GM23338 (cell line): Measurements from ENCODE around the gene ORC4.

ENCODE experiments used
- CREB1 ChIP-seq: fragments of 250-450 bp; sonication (Bioruptor Pico); IDR thresholded peaks from 2 replicates; pipeline ENCODE4 v1.5.0; 2020; ENCODE audit warnings: low read depth, mild to moderate bottlenecking, moderate library complexity
- EZH2 ChIP-seq: fragments of 200-600 bp; sonication (generic); IDR thresholded peaks from one replicate; pipeline ENCODE4 v1.8.0; 2017; ENCODE audit warnings: antibody characterized with exemption, mild to moderate bottlenecking, low read depth; ENCODE audit not compliant: unreplicated experiment
- EZH2phosphoT487 ChIP-seq: fragments of 200-600 bp; sonication (generic); IDR thresholded peaks from one replicate; pipeline ENCODE4 v1.8.1; 2018; ENCODE audit warnings: antibody characterized with exemption; ENCODE audit not compliant: unreplicated experiment
- JUNB ChIP-seq: IDR thresholded peaks from one replicate; pipeline ENCODE4 v1.6.1; 2016; ENCODE audit warnings: antibody characterized with exemption; ENCODE audit not compliant: unreplicated experiment
- NANOG ChIP-seq: IDR thresholded peaks from 2 replicates; pipeline ENCODE4 v1.6.1; 2016; ENCODE audit warnings: antibody characterized with exemption, borderline replicate concordance
- POLR2AphosphoS5 ChIP-seq: IDR thresholded peaks from 2 replicates; pipeline ENCODE4 v1.6.1; 2016; ENCODE audit warnings: antibody characterized with exemption, low read depth
- STAT1 ChIP-seq: IDR thresholded peaks from one replicate; pipeline ENCODE4 v1.6.1; 2016; ENCODE audit warnings: antibody characterized with exemption; ENCODE audit not compliant: unreplicated experiment
- TF ChIP-seq, protein P1 (sequence below), 2 experiments: fragments of 200-600 bp in 1 of 2; sonication (generic) in 1 of 2; conservative IDR thresholded peaks; 2 replicates each; pipeline versions ENCODE4 v1.5.1 to v1.6.1; 2016 to 2017; ENCODE audit warnings: antibody characterized with exemption in 2 of 2, low read depth in 2 of 2, mild to moderate bottlenecking in 2 of 2, moderate library complexity in 1 of 2
- TF ChIP-seq, protein P2 (sequence below): IDR thresholded peaks from one replicate; pipeline ENCODE4 v1.6.1; 2018; ENCODE audit warnings: antibody characterized with exemption; ENCODE audit not compliant: unreplicated experiment
- TF ChIP-seq, protein P3 (sequence below): IDR thresholded peaks from 2 replicates; pipeline ENCODE4 v1.6.1; 2016; ENCODE audit warnings: antibody characterized with exemption

DNA sequence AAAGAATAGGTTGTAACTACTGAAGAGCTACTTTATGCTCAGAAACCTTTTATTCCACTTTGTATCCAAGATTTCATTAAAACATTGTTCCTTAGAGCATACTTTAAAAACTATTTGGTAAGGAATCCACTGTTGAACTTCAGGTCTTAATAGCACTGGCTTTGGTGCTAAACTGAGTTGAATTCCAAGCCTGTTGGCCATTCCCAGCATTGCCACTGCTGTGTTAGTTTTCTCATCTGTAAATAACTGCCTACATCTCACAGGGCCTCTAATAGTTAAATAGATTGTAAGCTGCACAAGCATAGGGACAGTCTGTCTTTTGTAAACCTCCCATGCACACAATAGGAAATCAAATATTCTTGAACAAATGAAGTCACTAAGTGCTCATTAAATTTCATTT lies 86.6 kb downstream of the ORC4 start:
- TF ChIP-seq, protein P1, sequence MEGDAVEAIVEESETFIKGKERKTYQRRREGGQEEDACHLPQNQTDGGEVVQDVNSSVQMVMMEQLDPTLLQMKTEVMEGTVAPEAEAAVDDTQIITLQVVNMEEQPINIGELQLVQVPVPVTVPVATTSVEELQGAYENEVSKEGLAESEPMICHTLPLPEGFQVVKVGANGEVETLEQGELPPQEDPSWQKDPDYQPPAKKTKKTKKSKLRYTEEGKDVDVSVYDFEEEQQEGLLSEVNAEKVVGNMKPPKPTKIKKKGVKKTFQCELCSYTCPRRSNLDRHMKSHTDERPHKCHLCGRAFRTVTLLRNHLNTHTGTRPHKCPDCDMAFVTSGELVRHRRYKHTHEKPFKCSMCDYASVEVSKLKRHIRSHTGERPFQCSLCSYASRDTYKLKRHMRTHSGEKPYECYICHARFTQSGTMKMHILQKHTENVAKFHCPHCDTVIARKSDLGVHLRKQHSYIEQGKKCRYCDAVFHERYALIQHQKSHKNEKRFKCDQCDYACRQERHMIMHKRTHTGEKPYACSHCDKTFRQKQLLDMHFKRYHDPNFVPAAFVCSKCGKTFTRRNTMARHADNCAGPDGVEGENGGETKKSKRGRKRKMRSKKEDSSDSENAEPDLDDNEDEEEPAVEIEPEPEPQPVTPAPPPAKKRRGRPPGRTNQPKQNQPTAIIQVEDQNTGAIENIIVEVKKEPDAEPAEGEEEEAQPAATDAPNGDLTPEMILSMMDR (conservative IDR thresholded peaks at IDR 0.05; ENCODE audit: low read depth in 2 of 2), result peak in 1 of 2 experiments; percentile 19; a peak in 2 of 4 replicates
- TF ChIP-seq CREB1 (no peak), POLR2AphosphoS5 (no peak), EZH2 (no peak), JUNB (no peak), EZH2phosphoT487 (no peak), NANOG (no peak), STAT1 (no peak)
- TF ChIP-seq, protein P2, sequence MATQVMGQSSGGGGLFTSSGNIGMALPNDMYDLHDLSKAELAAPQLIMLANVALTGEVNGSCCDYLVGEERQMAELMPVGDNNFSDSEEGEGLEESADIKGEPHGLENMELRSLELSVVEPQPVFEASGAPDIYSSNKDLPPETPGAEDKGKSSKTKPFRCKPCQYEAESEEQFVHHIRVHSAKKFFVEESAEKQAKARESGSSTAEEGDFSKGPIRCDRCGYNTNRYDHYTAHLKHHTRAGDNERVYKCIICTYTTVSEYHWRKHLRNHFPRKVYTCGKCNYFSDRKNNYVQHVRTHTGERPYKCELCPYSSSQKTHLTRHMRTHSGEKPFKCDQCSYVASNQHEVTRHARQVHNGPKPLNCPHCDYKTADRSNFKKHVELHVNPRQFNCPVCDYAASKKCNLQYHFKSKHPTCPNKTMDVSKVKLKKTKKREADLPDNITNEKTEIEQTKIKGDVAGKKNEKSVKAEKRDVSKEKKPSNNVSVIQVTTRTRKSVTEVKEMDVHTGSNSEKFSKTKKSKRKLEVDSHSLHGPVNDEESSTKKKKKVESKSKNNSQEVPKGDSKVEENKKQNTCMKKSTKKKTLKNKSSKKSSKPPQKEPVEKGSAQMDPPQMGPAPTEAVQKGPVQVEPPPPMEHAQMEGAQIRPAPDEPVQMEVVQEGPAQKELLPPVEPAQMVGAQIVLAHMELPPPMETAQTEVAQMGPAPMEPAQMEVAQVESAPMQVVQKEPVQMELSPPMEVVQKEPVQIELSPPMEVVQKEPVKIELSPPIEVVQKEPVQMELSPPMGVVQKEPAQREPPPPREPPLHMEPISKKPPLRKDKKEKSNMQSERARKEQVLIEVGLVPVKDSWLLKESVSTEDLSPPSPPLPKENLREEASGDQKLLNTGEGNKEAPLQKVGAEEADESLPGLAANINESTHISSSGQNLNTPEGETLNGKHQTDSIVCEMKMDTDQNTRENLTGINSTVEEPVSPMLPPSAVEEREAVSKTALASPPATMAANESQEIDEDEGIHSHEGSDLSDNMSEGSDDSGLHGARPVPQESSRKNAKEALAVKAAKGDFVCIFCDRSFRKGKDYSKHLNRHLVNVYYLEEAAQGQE, result no peak
- TF ChIP-seq, protein P3, sequence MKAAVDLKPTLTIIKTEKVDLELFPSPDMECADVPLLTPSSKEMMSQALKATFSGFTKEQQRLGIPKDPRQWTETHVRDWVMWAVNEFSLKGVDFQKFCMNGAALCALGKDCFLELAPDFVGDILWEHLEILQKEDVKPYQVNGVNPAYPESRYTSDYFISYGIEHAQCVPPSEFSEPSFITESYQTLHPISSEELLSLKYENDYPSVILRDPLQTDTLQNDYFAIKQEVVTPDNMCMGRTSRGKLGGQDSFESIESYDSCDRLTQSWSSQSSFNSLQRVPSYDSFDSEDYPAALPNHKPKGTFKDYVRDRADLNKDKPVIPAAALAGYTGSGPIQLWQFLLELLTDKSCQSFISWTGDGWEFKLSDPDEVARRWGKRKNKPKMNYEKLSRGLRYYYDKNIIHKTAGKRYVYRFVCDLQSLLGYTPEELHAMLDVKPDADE, result no peak
